Neural cell (in vitro differentiated cells): ENCODE results near the gene N4BP3.

Experiments
- CTCF ChIP-seq: fragments of 450-650 bp; IDR thresholded peaks from 2 replicates; pipeline ENCODE4 v1.5.1; 2014; ENCODE audit warnings: antibody characterized with exemption, mild to moderate bottlenecking, moderate library complexity; ENCODE audit not compliant: poor library complexity, severe bottlenecking
- EP300 ChIP-seq: fragments of 450-650 bp; conservative IDR thresholded peaks from 2 replicates; pipeline ENCODE4 v1.6.1; 2014; ENCODE audit warnings: antibody characterized with exemption, mild to moderate bottlenecking, moderate library complexity; ENCODE audit not compliant: poor library complexity, severe bottlenecking
- EZH2 ChIP-seq: fragments of 200-600, 300-800 bp; shearing (Covaris generic), sonication (generic); IDR thresholded peaks from 2 replicates; pipeline ENCODE4 v1.6.1; 2014; ENCODE audit warnings: antibody characterized with exemption, low read length, borderline replicate concordance, mild to moderate bottlenecking; ENCODE audit not compliant: insufficient read depth, poor library complexity, severe bottlenecking
- POLR2AphosphoS5 ChIP-seq: IDR thresholded peaks from 2 replicates; pipeline ENCODE4 v1.6.1; 2012
- RAD21 ChIP-seq: fragments of 450-650 bp; conservative IDR thresholded peaks from 2 replicates; pipeline ENCODE4 v1.6.1; 2014; ENCODE audit warnings: antibody characterized with exemption, mild to moderate bottlenecking, moderate library complexity
- REST ChIP-seq: IDR thresholded peaks from 2 replicates; pipeline ENCODE4 v1.6.1; 2012; ENCODE audit warnings: borderline replicate concordance
- SMC3 ChIP-seq: fragments of 450-650 bp; conservative IDR thresholded peaks from 2 replicates; pipeline ENCODE4 v1.6.1; 2014; ENCODE audit warnings: antibody characterized with exemption, mild to moderate bottlenecking, moderate library complexity; ENCODE audit not compliant: poor library complexity
- TAF1 ChIP-seq: IDR thresholded peaks from 2 replicates; pipeline ENCODE4 v1.6.1; 2012; ENCODE audit warnings: low read depth

- no peak for TF ChIP-seq REST
- TF ChIP-seq CTCF, result no peak
- no peak for TF ChIP-seq EZH2
- TF ChIP-seq POLR2AphosphoS5, result no peak
- no peak for TF ChIP-seq RAD21
- TF ChIP-seq TAF1, result no peak
- no peak for TF ChIP-seq EP300
- no peak for TF ChIP-seq SMC3
Measured at GRCh38 chr5:178086266-178086665, 27.1 kb upstream of the N4BP3 start.
